Activated T-helper 17 cell treated with anti-CD3 and anti-CD28 coated beads, Interleukin-2, amount 50 U/mL, for 72 hours (primary cell): ENCODE data around the gene DPY30. TPM values are rescaled to one million over a fixed set of nuclear protein-coding genes. Genes with fewer than 3 reads are reported as not detected.
"Not testable (repeated sequence)": the region's sequence is repeated elsewhere in the genome, so short reads cannot be mapped to it uniquely, and the experiment has no call there.

Experiments used
- ATAC-seq: fragments of 150-1000 bp; cut with Tn5 transposase; replicated peaks from 2 replicates; pipeline ENCODE4 v1.10.0; 2021; ENCODE audit warnings: mild to moderate bottlenecking, moderate library complexity
- H3K27ac Mint-ChIP-seq: one replicate; pipeline ENCODE4 v1.8.0; 2022; ENCODE audit warnings: mixed read lengths
- H3K27me3 Mint-ChIP-seq: one replicate; pipeline ENCODE4 v1.8.0; 2022; ENCODE audit warnings: mixed read lengths
- H3K36me3 Mint-ChIP-seq: one replicate; pipeline ENCODE4 v1.8.0; 2022; ENCODE audit warnings: low read depth, mild to moderate bottlenecking, mixed read lengths
- H3K4me1 Mint-ChIP-seq: one replicate; pipeline ENCODE4 v1.8.0; 2022; ENCODE audit warnings: mixed read lengths
- H3K4me3 Mint-ChIP-seq: one replicate; pipeline ENCODE4 v1.8.0; 2022; ENCODE audit warnings: mild to moderate bottlenecking, mixed read lengths
- H3K9me3 Mint-ChIP-seq: one replicate; pipeline ENCODE4 v1.8.0; 2022; ENCODE audit warnings: mixed read lengths
- total RNA-seq, 2 donors: library from RNA; stranded (reverse); gene quantifications; one replicate each; pipeline ENCODE4 v1.2.3, GENCODE V29; 2022

Gene DPY30
- 10 to 100 TPM; 50.1 to 66.2 TPM for total RNA-seq

DNA sequence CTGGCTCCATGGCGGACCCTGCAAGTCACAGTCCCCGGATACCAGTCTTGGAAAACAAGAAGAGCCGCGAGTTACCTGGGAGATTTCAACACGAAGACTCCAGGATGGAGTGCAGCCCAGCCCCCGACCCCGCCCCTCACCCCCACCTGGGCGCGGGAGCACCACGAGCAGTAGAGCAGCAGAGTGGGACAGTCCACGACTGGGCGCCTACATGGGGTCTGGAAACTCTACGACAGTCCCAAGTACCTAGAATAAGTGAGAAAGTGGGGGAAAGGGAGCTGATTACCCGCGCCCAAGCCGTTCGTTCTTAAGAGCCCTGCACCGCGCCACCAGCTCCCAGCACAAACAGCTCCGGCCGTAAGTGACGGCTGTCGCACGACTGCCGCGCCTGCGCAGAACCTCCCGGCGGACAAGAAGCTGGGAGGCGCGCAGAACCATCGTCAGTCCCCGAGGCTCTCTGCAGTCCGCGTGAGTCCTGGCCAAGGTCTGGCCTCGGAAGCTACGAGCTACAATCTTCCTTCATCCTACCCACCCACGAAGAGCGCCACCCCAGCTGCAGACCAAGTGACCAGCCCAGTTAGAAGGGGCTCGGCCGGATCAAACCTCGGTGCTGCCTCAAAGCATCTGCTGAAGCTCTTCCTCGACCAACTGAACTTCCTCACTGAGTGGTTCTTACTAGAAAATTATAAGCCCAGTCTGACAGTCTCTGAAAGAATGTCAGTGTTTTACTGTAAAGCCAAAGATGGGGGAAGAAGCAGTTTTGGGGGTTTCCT is at the start of gene DPY30:
Gene DPY30 (minus strand): TSS at position 359 of the 773 bp plus-strand sequence. CDS start 349 bp downstream, at position 10.
- Mint-ChIP-seq H3K4me1 (no peaks in the 10 kb centered on the region), H3K4me3 (peak within 1 kb of the TSS; percentile 82), H3K9me3 (no peaks in the 10 kb centered on the region), H3K36me3 (peaks cover 8% of the 10 kb centered on the region), H3K27me3 (no peaks in the 10 kb centered on the region), H3K27ac (peak within 1 kb of the TSS; percentile 87)
- ATAC-seq: peak; percentile 95

DNA sequence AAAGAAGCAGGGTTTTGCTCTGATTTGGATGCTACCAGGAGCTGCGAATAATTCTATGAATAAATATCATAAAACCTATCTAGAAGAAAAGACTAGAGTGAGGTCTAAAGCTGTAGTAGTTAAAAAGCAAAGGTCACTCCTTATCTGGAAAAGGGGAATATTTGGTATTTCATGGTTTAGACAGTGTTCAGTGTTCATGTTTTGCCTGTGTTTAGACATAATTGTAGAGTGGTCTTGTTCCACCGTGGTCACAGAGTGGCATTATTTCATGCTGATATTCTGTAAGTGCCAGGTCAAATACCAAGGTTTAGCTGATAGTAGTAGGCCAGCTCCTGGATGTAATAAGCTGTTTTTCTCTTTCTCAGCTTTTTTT is 34.5 kb upstream of the DPY30 start:
- H3K36me3 Mint-ChIP-seq: peaks cover 20% of the 10 kb centered on the region
- H3K27me3 Mint-ChIP-seq: no peaks in the 10 kb centered on the region
- H3K4me3 Mint-ChIP-seq: no peak overlapping the region
- H3K9me3 Mint-ChIP-seq: no peaks in the 10 kb centered on the region
- ATAC-seq: no peak
- H3K27ac Mint-ChIP-seq: no peak overlapping the region
- H3K4me1 Mint-ChIP-seq: peaks cover 6% of the 10 kb centered on the region

- H3K4me1 Mint-ChIP-seq: peaks cover 11% of the 10 kb centered on the region
- H3K27me3 Mint-ChIP-seq: no peaks in the 10 kb centered on the region
- peaks cover 16% of the 10 kb centered on the region for H3K36me3 Mint-ChIP-seq
- H3K27ac Mint-ChIP-seq: no peak overlapping the region
- H3K9me3 Mint-ChIP-seq: no peaks in the 10 kb centered on the region
- no peak overlapping the region for H3K4me3 Mint-ChIP-seq
- ATAC-seq: no peak
Measured at GRCh38 chr2:32067549-32067948, 27.9 kb upstream of the DPY30 start.

DNA sequence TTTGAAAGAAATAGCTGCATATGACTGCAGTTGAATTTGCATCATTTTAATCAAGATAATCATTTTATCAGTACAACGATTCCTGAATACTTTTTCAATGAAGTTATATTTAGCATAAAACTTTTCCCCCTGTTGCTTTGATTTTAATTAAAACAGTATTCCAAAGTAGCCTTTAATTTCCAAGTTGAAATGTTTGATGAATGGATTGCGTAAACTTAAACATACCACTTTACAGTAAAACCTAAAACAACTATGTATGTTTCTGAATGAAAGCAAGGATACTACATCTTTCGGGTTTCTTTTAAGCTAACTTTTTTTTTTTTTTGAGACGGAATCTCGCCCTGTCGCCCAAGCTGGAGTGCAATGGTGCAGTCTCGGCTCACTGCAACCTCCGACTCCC is 25.1 kb upstream of the DPY30 start:
- Mint-ChIP-seq H3K27ac (peak overlapping the region; percentile 90), H3K4me1 (peaks cover 12% of the 10 kb centered on the region), H3K4me3 (peak overlapping the region; percentile 95), H3K27me3 (no peaks in the 10 kb centered on the region), H3K36me3 (peaks cover 7% of the 10 kb centered on the region), H3K9me3 (no peaks in the 10 kb centered on the region)
- ATAC-seq: no peak

- ATAC-seq: peak; percentile 24
- Mint-ChIP-seq H3K27ac (peak overlapping the region; percentile 90), H3K4me3 (peak overlapping the region; percentile 95), H3K9me3 (no peaks in the 10 kb centered on the region), H3K36me3 (peaks cover 7% of the 10 kb centered on the region), H3K4me1 (peaks cover 12% of the 10 kb centered on the region), H3K27me3 (no peaks in the 10 kb centered on the region)
Measured at GRCh38 chr2:32064021-32064601, 24.5 kb upstream of the DPY30 start.

GRCh38 chr2:32063310-32064020 is 23.9 kb upstream of the DPY30 start, which contains the start of gene SPAST:
SPAST (plus strand) TSS chr2:32063556; CDS start chr2:32063832, 276 bp downstream.
- no peaks in the 10 kb centered on the region for H3K27me3 Mint-ChIP-seq
- peak; percentile 97 for ATAC-seq
- peaks cover 7% of the 10 kb centered on the region for H3K36me3 Mint-ChIP-seq
- H3K4me1 Mint-ChIP-seq: peaks cover 12% of the 10 kb centered on the region
- H3K9me3 Mint-ChIP-seq: no peaks in the 10 kb centered on the region
- H3K27ac Mint-ChIP-seq: peak within 1 kb of the TSS; percentile 92
- H3K4me3 Mint-ChIP-seq: peak within 1 kb of the TSS; percentile 95

GRCh38 chr2:32061973-32062861 is 22.6 kb upstream of the DPY30 start:
- peaks cover 7% of the 10 kb centered on the region for H3K36me3 Mint-ChIP-seq
- peak overlapping the region; percentile 92 for H3K27ac Mint-ChIP-seq
- no peak for ATAC-seq
- H3K9me3 Mint-ChIP-seq: no peaks in the 10 kb centered on the region
- H3K4me1 Mint-ChIP-seq: peaks cover 12% of the 10 kb centered on the region
- peak overlapping the region; percentile 95 for H3K4me3 Mint-ChIP-seq
- H3K27me3 Mint-ChIP-seq: no peaks in the 10 kb centered on the region

- peaks cover 12% of the 10 kb centered on the region for H3K4me1 Mint-ChIP-seq
- no peaks in the 10 kb centered on the region for H3K9me3 Mint-ChIP-seq
- no peak for ATAC-seq
- H3K36me3 Mint-ChIP-seq: peaks cover 6% of the 10 kb centered on the region
- peak overlapping the region; percentile 92 for H3K27ac Mint-ChIP-seq
- peak overlapping the region; percentile 95 for H3K4me3 Mint-ChIP-seq
- no peaks in the 10 kb centered on the region for H3K27me3 Mint-ChIP-seq
Measured at GRCh38 chr2:32061430-32061829, 21.8 kb upstream of the DPY30 start.

DNA sequence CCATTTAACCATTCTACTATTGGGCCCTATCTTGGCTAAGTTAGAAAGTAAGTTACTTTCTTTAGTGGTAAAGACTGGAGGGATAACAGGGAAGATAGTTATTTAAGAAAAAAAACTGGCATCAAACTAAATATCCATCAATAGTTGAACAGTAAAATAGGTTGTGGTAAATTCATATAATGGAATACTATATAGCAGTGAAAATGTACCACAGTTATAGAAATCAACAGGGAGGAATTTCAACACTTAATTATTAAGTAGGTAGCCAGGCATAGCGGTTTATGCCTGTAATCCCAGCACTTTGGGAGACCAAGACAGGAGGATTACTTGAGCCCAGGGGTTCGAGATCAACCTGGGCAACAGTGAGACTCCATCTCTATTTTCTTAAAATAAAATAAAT is 20.7 kb upstream of the DPY30 start:
- Mint-ChIP-seq H3K4me3 (no peak overlapping the region), H3K27ac (no peak overlapping the region), H3K36me3 (no peaks in the 10 kb centered on the region), H3K27me3 (no peaks in the 10 kb centered on the region), H3K4me1 (peaks cover 7% of the 10 kb centered on the region), H3K9me3 (no peaks in the 10 kb centered on the region)
- no peak for ATAC-seq

DNA sequence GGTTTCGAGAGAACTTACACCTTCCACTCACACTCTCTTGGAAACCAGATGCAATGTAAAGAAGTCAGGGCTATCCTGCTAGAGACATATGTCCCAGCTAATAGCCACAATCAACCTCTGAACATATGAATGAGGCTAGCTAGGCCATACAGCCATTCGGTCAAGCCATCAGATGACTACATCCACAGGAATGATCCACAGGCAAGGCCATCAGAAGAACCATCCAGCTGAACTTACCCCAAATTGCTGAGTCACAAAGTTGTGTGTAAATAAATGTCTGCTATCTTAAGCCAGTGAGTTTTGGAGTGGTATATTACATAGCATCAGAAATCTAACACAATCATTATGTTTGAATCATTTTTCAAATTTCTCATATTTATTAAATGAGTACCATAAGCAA is 18.5 kb upstream of the DPY30 start:
- Mint-ChIP-seq H3K4me1 (peaks cover 7% of the 10 kb centered on the region), H3K4me3 (no peak overlapping the region), H3K9me3 (no peaks in the 10 kb centered on the region), H3K36me3 (no peaks in the 10 kb centered on the region), H3K27ac (no peak overlapping the region), H3K27me3 (no peaks in the 10 kb centered on the region)
- no peak for ATAC-seq

DNA sequence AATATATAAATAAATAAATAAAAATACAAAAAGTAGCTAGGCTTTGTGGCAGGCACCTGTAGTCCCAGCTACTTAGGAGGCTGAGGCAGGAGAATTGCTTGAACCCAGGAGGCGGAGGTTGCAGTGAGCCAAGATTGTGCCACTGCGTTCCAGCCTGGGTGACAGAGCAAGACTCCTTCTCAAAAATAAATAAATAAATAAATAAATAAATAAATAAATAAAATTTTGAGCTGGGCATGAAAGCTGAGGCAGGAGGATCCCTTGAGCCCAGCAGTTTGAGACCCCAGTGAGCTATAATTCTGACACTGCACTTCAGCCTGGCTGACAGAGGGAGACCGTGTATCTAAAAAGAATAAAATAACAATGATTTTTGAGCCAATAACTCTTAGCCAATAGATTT is 15.0 kb upstream of the DPY30 start:
- not testable (repeated sequence) for ATAC-seq, H3K4me3 Mint-ChIP-seq, H3K27me3 Mint-ChIP-seq, H3K4me1 Mint-ChIP-seq, H3K27ac Mint-ChIP-seq, H3K9me3 Mint-ChIP-seq, H3K36me3 Mint-ChIP-seq

- Mint-ChIP-seq H3K9me3 (no peaks in the 10 kb centered on the region), H3K27ac (no peak overlapping the region), H3K27me3 (no peaks in the 10 kb centered on the region), H3K4me1 (no peaks in the 10 kb centered on the region), H3K4me3 (no peak overlapping the region), H3K36me3 (no peaks in the 10 kb centered on the region)
- ATAC-seq: no peak
Measured at GRCh38 chr2:32051836-32052439, 12.3 kb upstream of the DPY30 start.

DNA sequence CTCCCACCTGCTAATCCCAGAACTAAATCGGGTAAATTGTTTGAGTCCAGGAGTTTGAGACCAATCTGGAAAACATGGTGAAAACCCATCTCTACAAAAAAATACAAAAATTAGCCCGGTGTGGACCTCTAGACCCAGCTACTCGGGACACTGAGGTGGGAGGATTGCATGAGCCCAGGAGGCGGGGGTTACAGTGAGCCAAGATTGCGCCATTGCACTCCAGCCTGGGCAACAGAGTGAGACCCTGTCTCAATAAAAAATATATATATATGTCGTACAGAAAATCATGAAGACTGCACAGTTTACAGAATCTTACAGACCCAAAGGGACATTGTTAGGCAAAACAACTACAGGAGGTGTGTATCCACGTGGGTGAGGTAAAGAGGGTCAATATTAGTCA is 4.0 kb upstream of the DPY30 start:
- no peak overlapping the region for H3K4me3 Mint-ChIP-seq
- H3K27me3 Mint-ChIP-seq: no peaks in the 10 kb centered on the region
- H3K9me3 Mint-ChIP-seq: no peaks in the 10 kb centered on the region
- no peaks in the 10 kb centered on the region for H3K4me1 Mint-ChIP-seq
- H3K27ac Mint-ChIP-seq: no peak overlapping the region
- ATAC-seq: no peak
- no peaks in the 10 kb centered on the region for H3K36me3 Mint-ChIP-seq
